Epithelial cell of prostate (primary cell): ENCODE data around the gene RNF212B.
A peak's percentile ranks its signal among the peaks of the same experiment; 100 is the strongest.
"Not testable (repeated sequence)": the region's sequence is repeated elsewhere in the genome, so short reads cannot be mapped to it uniquely, and the experiment has no call there.

Experiments
- DNase-seq: peaks from one replicate; pipeline ENCODE4 v3.0.0-alpha.2; 2011; ENCODE audit warnings: low read depth, low spot score
- H3K27ac ChIP-seq: fragments of 450-650 bp; 2 replicates; pipeline ENCODE4 v1.5.1; 2017; ENCODE audit warnings: mild to moderate bottlenecking

Gene RNF212B, protein sequence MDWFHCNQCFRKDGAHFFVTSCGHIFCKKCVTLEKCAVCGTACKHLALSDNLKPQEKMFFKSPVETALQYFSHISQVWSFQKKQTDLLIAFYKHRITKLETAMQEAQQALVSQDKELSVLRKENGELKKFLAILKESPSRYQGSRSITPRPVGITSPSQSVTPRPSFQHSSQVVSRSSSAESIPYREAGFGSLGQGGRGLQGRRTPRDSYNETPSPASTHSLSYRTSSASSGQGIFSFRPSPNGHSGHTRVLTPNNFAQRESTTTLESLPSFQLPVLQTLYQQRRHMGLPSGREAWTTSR

GRCh38 chr14:23237772-23238594 lies at the start of gene RNF212B:
TSS of gene RNF212B (plus strand) at chr14:23237936. CDS start at chr14:23240346, 2,410 bp downstream.
- H3K27ac ChIP-seq = no peak within 1 kb of the TSS
- peak; percentile 10 for DNase-seq

GRCh38 chr14:23193432-23193831 lies 44.3 kb upstream of the RNF212B start:
- no peak overlapping the region for H3K27ac ChIP-seq
- DNase-seq = no peak

GRCh38 chr14:23195552-23196101 lies 42.1 kb upstream of the RNF212B start:
- H3K27ac ChIP-seq = no peak overlapping the region
- no peak for DNase-seq

GRCh38 chr14:23196487-23196886 lies 41.2 kb upstream of the RNF212B start:
- not testable (repeated sequence) for DNase-seq, H3K27ac ChIP-seq

DNA sequence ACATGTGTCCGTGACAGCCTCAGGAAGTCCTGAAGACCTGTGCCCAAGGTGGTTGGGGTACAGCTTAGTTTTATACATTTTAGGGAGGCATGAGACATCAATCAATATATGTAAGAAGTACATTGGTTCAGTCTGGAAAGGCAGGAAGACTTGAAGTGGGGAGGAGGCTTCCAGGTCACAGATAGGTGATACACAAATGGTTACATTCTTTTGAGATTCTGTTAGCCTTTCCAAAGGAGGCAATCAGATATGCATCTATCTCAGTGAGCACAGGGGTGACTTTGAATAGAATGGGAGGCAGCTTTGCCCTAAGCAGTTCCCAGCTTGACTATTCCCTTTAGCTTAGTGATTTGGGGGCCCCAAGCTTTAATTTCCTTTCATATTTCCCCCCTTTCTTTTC lies 38.6 kb upstream of the RNF212B start:
- not testable (repeated sequence) for H3K27ac ChIP-seq, DNase-seq

DNA sequence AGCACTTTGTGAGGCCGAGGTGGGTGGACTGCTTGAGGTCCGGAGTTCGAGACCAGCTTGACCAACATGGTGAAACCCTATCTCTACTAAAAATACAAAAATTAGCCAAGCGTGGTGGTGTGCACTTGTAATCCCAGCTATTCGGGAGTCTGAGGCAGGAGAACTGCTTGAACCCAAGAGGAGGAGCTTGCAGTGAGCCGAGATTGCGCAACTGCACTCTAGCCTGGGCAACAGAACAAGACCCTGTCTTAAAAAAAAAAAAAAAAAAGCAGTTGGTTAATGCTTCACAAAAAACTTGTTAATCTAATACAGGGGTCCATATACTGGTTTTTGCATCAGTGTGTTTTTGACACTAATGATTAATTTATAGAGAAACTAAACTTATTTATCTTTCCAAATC lies 35.7 kb upstream of the RNF212B start:
- no peak overlapping the region for H3K27ac ChIP-seq

DNA sequence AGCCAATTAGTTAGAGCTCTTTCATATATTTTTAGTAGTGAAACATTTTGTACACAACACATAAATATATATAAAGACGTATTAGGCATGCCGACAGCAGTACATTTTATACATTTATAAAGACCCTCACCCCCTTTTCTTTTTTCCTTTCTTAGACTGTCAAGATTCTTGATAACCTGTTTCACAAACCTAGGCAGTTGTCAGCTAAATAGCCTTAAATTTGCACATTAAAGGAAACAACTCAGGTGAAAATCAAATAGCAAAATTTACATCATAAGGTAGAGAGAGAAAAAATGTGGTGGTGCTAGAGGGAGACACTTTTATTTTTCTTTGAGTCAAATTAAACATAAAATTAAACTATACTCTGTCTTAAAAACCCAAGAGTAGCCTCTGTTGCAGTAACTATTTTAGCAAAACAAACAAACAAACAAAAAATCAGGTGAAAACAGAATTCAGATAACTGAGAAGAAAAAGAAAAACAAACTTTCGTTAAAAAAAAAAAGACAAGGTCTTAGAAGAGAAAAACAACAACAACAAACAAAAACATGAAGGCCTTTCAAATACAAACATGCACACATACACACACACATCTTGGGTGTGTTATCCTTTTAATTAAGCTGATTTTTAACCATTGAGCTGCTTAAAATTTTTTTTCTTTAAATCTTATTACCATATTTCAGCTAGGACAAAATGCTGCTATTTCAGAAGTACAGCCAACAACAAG lies 31.2 kb upstream of the RNF212B start:
- DNase-seq = no peak
- no peak overlapping the region for H3K27ac ChIP-seq

More for the DNA sequence above, 35.7 kb upstream of the RNF212B start:
- DNase-seq = no peak

DNA sequence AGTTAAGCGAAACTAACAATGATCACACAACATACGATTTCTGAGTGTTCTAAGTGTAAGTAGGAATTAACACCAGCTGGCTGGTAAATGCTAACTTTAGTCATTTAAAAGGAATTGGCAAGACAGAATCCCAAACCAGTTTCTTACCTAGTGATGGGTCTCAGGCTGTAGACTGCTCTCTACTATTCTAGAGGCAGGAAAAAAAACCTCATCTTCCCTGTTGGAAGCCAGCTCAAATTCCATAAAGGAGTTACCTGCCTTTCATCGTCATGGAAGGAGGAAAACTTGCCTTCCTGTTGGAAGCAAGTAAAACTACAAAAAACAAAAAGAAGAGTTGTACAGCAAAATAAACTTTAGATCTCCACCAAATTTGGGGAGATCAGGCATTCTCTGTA lies 30.6 kb upstream of the RNF212B start:
- no peak overlapping the region for H3K27ac ChIP-seq
- DNase-seq = no peak

DNA sequence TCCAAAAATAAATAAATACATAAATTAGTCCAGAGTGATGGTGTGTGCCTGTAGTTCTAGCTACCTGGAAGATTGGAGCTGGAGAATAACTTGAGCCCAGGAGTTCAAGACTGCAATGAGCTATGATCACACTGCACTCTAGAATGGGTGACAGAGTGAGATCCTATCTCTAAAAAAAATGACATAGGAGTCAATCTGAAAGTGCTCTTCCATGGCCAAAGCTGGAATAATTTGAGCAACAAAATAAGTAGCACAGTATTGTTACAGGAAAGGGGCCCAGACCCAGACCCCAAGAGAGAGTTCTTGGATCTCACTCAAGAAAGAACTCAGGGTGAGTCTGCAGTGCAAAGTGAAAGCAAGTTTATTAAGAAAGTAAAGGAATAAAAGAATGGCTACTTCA lies 29.4 kb upstream of the RNF212B start:
- DNase-seq = no peak
- no peak overlapping the region for H3K27ac ChIP-seq

GRCh38 chr14:23209651-23210423 lies 27.9 kb upstream of the RNF212B start:
- H3K27ac ChIP-seq = peak overlapping the region; percentile 89
- DNase-seq = peak; percentile 74

DNA sequence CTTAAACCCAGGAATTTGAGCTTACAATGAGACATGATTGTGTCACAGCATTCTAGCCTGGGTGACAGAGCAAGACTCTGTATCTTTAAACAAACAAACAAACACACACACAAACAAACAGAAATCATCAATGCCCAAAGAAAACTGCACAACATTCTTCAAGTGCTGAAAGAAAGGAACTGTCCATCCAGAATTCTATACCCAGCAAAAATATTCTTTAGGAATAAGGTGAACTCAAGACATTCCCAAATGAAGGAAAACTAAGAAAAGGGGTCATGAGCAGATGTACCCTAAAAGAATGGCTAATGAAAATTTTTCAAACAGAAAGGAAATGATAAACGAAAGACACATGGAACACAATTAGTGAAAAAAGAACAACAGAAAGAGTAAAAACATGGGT lies 22.3 kb upstream of the RNF212B start:
- DNase-seq = no peak
- H3K27ac ChIP-seq = no peak overlapping the region

GRCh38 chr14:23217032-23218020 lies 20.4 kb upstream of the RNF212B start:
- peak overlapping the region; percentile 16 for H3K27ac ChIP-seq
- DNase-seq = no peak

DNA sequence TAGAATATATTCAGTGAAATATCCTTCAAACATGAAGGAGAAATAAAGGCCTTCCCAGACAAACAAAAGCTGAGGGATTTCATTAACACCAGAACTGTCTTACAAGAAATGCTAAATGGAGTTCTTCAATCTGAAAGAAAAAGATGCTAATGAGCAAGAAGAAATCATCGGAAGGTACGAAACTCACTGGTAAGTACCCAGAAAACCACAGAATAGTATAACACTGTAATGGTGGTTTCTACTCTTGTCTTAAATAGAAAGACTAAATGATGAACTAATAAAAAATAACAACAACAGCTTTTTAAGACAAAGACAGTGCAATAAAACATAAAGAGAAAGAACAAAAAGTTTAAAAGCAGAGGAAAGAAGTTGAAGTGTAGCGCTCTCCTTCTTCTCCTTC lies 18.7 kb upstream of the RNF212B start:
- DNase-seq = no peak
- no peak overlapping the region for H3K27ac ChIP-seq

DNA sequence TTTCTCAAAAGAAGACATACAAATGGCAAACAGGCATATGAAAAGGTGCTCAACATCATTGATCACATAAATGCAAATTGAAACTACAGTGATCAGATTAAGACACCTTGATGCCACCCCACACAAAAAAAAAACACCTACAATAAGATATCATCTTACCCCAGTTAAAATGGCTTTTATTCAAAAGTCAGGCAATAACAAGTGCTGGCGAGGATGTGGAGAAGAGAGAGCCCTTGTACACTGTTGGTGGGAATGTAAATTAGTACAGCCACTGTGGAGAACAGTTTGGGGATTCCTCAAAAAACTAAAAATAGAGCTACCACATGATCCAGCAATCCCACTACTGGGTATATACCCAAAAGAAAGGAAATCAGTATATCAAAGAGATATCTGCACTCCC lies 12.8 kb upstream of the RNF212B start:
- H3K27ac ChIP-seq, DNase-seq: not testable (repeated sequence)

- DNase-seq = no peak
- H3K27ac ChIP-seq = no peak overlapping the region
Measured at GRCh38 chr14:23227566-23227965, 10.2 kb upstream of the RNF212B start.

DNA sequence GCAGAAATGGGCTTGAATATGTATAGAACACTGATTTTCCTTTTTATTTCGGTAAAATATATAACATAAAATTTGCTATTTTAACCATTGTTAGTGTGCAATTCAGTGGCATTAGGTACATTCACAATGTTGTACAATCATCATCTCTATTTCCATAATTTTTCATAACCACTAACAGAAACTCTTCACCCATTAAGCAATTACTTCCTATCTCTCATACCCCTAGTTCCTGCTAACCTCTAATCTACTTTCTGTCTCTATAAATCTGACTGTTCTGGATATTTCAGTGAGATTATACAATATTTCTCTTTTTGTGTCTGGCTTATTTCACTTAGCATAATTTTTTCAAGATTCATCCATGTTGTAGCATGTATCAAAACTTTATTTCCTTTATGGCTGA lies 8.9 kb upstream of the RNF212B start:
- H3K27ac ChIP-seq = no peak overlapping the region
- DNase-seq = no peak

- not testable (repeated sequence) for H3K27ac ChIP-seq, DNase-seq
Measured at GRCh38 chr14:23232241-23232808, 5.4 kb upstream of the RNF212B start.

DNA sequence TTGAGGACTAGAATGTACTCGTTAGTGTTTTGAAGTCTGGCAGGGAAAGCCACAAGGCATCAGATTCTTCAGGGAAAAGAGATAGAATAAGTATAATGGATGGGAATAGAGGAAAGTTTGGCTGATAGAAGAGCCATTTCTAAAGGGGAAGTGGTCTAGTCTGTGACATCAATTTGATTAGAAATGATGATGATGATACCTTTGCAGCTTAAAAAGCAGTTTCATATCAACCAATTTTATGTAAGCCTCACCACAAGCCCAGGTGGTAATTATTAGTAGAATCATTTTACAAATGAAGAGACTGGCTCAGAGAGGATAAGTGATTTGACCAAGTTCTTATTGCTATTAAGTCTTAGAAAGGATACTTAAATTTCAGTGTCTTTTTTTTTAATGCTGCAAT lies 2.9 kb downstream of the RNF212B start:
- H3K27ac ChIP-seq = no peak overlapping the region
- no peak for DNase-seq
